GM21737 (cell line): ENCODE results near the gene AUH.
"Not testable (repeated sequence)": the region's sequence is repeated elsewhere in the genome, so short reads cannot be mapped to it uniquely, and the experiment has no call there.

Experiments used
- ATAC-seq: cut with Tn5 transposase; IDR thresholded peaks from one replicate; pipeline ENCODE4 v1.9.1; 2021; ENCODE audit warnings: mild to moderate bottlenecking, moderate library complexity; ENCODE audit not compliant: unreplicated experiment

The AUH gene

GRCh38 chr9:91361291-91362050 is at the start of gene AUH:
TSS of gene AUH (minus strand) at chr9:91361918. CDS start at chr9:91361889, 29 bp downstream.
- peak; percentile 84 for ATAC-seq

GRCh38 chr9:91411096-91411771 is 49.5 kb upstream of the AUH start:
- no peak for ATAC-seq

GRCh38 chr9:91410161-91410560 is 48.4 kb upstream of the AUH start:
- no peak for ATAC-seq

- ATAC-seq: no peak
These were observed 46.8 kb upstream of the AUH start for GRCh38 chr9:91408475-91408874.

GRCh38 chr9:91407580-91408318 is 46.0 kb upstream of the AUH start:
- ATAC-seq: no peak

- no peak for ATAC-seq
These were observed 43.8 kb upstream of the AUH start for GRCh38 chr9:91405343-91406077.

GRCh38 chr9:91403665-91404543 is 42.2 kb upstream of the AUH start:
- ATAC-seq: no peak

GRCh38 chr9:91398926-91399325 is 37.2 kb upstream of the AUH start:
- ATAC-seq: no peak

- peak; percentile 68 for ATAC-seq
These were observed 34.1 kb upstream of the AUH start for GRCh38 chr9:91395553-91396471.

GRCh38 chr9:91395106-91395552 is 33.4 kb upstream of the AUH start:
- no peak for ATAC-seq

GRCh38 chr9:91393826-91394225 is 32.1 kb upstream of the AUH start:
- ATAC-seq: no peak

- no peak for ATAC-seq
These were observed 30.7 kb upstream of the AUH start for GRCh38 chr9:91392435-91392834.

- no peak for ATAC-seq
These were observed 30.1 kb upstream of the AUH start for GRCh38 chr9:91391818-91392217.

GRCh38 chr9:91391412-91391811 is 29.7 kb upstream of the AUH start:
- no peak for ATAC-seq

- not testable (repeated sequence) for ATAC-seq
These were observed 28.0 kb upstream of the AUH start for GRCh38 chr9:91389686-91390085.

GRCh38 chr9:91386765-91387164 is 25.0 kb upstream of the AUH start:
- ATAC-seq: no peak

- no peak for ATAC-seq
These were observed 23.2 kb upstream of the AUH start for GRCh38 chr9:91384954-91385353.

GRCh38 chr9:91383577-91383976 is 21.9 kb upstream of the AUH start:
- ATAC-seq: no peak

- no peak for ATAC-seq
These were observed 20.6 kb upstream of the AUH start for GRCh38 chr9:91382298-91382697.
